ENCODE measurements around the gene STEAP4. TPM values are rescaled to one million over a fixed set of nuclear protein-coding genes. Genes with fewer than 3 reads are reported as not detected.

The STEAP4 gene
- total and polyA plus RNA-seq, 2 of the 13 experiments (the other 11 are each of a cell fraction or from before 2014, with no cell fraction given), result not detected

GRCh38 chr7:88322151-88322550, 15.5 kb upstream of the STEAP4 start:
- ChIA-PET POLR2A (no interaction called here), CTCF (ENCODE audit: low intra/inter-chr PET ratio, low total read pairs) (no interaction called here)
- Histone ChIP-seq H3K4me3 (replicated peaks in 1 of 3; ENCODE audit: insufficient read depth in 1 of 3, low read depth in 2 of 3, low read length in 3 of 3) (no peak overlapping the region), H3K79me2 (ENCODE audit: insufficient read depth, low read length) (no peaks in the 10 kb centered on the region), H3K27me3 (ENCODE audit: control insufficient read depth in 1 of 2, insufficient read depth in 2 of 2, low read length in 2 of 2) (no peaks in the 10 kb centered on the region), H3K4me2 (ENCODE audit: low read depth, low read length) (no peak overlapping the region), H2AFZ (ENCODE audit: low read length) (no peak overlapping the region), H3K27ac (ENCODE audit: extremely low read length, insufficient read depth, low read length) (no peak overlapping the region), H3K9ac (ENCODE audit: insufficient read depth, low read depth, low read length) (no peak overlapping the region), H4K20me1 (ENCODE audit: insufficient read depth, low read length) (no peaks in the 10 kb centered on the region), H3K9me3 (ENCODE audit: low read length) (no peaks in the 10 kb centered on the region), H3K4me1 (ENCODE audit: insufficient read depth, low read length) (no peaks in the 10 kb centered on the region), H3K36me3 (replicated peaks in 1 of 2; ENCODE audit: control insufficient read depth in 1 of 2, insufficient read depth in 2 of 2, low read length in 2 of 2) (no peaks in the 10 kb centered on the region)
- no peak for DNase-seq (ENCODE audit: low spot score)
- in situ Hi-C loops (cut with HindIII; ENCODE audit: extremely low pct_ligation_motif_present, low pct_unique_long_range_greater_than_20kb), result no loop called here
- intact Hi-C loops (cut with micrococcal nuclease; ENCODE audit: unreplicated experiment), result no loop called here
- BruUV-seq (replicated peaks), result no TSS peak
- no peak for ATAC-seq
- WGBS (ENCODE audit: low lambda C conversion rate), result 86% methylated on average over 3 of the region's 3 CpGs
- FAIRE-seq, result no peak
- TF ChIP-seq ZBTB25 (CRISPR knock-in tag; IDR thresholded peaks at IDR 0.05), result no peak
- no peak for TF ChIP-seq UBTF (CRISPR knock-in tag; IDR thresholded peaks at IDR 0.05)
- no peak for TF ChIP-seq ZNF83 (CRISPR knock-in tag; IDR thresholded peaks at IDR 0.05; ENCODE audit: borderline replicate concordance)
- TF ChIP-seq MYPOP (CRISPR knock-in tag; IDR thresholded peaks at IDR 0.05), result no peak
- no peak for TF ChIP-seq JARID2 (CRISPR knock-in tag; IDR thresholded peaks at IDR 0.05; ENCODE audit: insufficient replicate concordance)
- no peak for TF ChIP-seq ZNF326 (CRISPR knock-in tag; IDR thresholded peaks at IDR 0.05; ENCODE audit: borderline replicate concordance)
- TF ChIP-seq RELA (CRISPR knock-in tag; IDR thresholded peaks at IDR 0.05), result no peak
- no peak for TF ChIP-seq NFE2L1 (CRISPR knock-in tag; IDR thresholded peaks at IDR 0.05; ENCODE audit: borderline replicate concordance)
- no peak for TF ChIP-seq PHF8 (CRISPR knock-in tag; IDR thresholded peaks at IDR 0.05)
- TF ChIP-seq FOXP1 (IDR thresholded peaks at IDR 0.05), result no peak
- no peak for TF ChIP-seq FOXP1 (CRISPR knock-in tag; IDR thresholded peaks at IDR 0.05)
- no peak for TF ChIP-seq REL (CRISPR knock-in tag; conservative IDR thresholded peaks at IDR 0.05)
- TF ChIP-seq ZBTB2 (CRISPR knock-in tag; IDR thresholded peaks at IDR 0.05; ENCODE audit: low read depth), result no peak
- TF ChIP-seq ZBTB46 (CRISPR knock-in tag; IDR thresholded peaks at IDR 0.05; ENCODE audit: borderline replicate concordance), result no peak
- TF ChIP-seq ZNF761 (CRISPR knock-in tag; conservative IDR thresholded peaks at IDR 0.05), result no peak
